Measurements from ENCODE around the gene KISS1. TPM values are rescaled to one million over a fixed set of nuclear protein-coding genes. Genes with fewer than 3 reads are reported as not detected.

Gene KISS1
- total and polyA plus RNA-seq, 12 donors, result not detected

DNA sequence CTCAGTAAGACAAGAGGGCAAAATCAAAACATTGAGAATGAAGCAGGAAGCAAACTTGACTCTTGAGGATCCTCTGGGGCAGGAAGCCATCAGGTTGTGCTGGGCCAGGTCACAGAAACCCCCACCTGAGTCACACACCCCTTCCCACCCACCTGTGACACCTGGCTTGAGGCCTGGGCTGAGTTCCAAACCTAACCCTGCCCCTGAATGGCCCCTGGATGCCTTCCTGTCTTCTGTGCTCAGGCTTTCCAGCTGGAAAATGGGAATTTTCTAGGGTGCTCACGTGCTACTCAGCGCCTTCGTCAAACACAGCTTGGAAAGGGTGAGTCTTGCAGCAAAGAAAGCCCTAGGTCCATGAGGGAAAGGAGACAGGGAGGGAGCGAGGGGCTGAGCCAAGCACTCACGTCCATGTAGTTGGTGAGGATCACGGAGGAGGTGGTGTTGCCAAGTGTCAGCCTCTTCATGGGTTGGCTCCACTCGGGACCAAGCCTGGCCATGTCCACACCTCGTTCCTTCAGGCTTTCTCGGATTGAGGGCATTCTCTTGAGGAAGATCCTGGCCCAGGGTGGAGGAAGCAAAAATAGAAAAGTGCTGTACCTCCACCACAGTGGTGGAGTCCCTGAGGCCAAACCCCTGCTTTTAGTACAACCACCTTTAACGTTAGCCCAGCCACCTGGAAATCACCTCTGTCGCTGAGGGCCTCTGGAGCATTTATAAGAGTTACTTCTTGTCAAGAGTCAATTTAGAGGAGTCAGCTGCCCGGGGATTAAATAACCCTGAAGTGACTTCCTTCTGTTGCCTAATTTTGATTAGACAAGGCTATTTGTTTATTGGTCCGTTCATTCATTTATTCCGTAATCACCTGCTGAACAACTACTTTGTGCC, 34.4 kb downstream of the KISS1 start:
- Histone ChIP-seq H3K4me3 (no peak overlapping the region), H3K27ac (no peak overlapping the region), H3K4me1 (peaks cover 0 to 6% (median 0%) of the 10 kb centered on the region in 9 donors), H3K27me3 (peaks cover 0 to 25% (median 10%) of the 10 kb centered on the region in 7 donors), H3K36me3 (no peaks in the 10 kb centered on the region), H3K9me3 (no peaks in the 10 kb centered on the region)
- TF ChIP-seq, protein P1, sequence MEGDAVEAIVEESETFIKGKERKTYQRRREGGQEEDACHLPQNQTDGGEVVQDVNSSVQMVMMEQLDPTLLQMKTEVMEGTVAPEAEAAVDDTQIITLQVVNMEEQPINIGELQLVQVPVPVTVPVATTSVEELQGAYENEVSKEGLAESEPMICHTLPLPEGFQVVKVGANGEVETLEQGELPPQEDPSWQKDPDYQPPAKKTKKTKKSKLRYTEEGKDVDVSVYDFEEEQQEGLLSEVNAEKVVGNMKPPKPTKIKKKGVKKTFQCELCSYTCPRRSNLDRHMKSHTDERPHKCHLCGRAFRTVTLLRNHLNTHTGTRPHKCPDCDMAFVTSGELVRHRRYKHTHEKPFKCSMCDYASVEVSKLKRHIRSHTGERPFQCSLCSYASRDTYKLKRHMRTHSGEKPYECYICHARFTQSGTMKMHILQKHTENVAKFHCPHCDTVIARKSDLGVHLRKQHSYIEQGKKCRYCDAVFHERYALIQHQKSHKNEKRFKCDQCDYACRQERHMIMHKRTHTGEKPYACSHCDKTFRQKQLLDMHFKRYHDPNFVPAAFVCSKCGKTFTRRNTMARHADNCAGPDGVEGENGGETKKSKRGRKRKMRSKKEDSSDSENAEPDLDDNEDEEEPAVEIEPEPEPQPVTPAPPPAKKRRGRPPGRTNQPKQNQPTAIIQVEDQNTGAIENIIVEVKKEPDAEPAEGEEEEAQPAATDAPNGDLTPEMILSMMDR (IDR thresholded peaks at IDR 0.05), result no peak
- DNase-seq (no peak), ATAC-seq (no peak)
- 66 to 70% methylated on average over 14 of the region's 14 CpGs for WGBS, 2 donors
- intact Hi-C loops (cut with DNase I), result loop anchor here (1.0 to 10.0 kb wide), 13 partner anchors 35 to 343 kb away; partner anchors contain the start of gene KISS1 (in 1 of the 10)

DNA sequence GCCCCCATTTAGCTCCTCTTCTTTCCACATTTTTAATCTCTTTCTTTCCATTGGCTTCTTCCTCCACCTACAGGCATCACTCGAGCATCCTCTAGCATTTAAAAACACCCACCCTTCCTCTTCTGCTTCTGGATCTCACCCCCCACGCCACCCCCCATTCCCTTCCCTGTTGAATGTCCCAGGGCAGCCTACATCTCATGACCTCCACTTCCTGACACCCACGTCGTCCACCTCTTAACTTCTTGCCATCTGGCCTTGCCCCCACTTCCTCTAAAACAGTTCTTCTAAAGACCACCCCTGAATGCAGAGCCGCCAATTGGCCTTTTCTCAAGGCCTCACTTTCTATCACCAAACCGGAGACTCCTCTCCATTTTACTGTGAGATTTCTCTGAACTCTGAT, 38.3 kb downstream of the KISS1 start:
- ATAC-seq, result no peak
- TF ChIP-seq, protein P1 (IDR thresholded peaks at IDR 0.05), result no peak
- intact Hi-C loops (cut with DNase I), result no loop called here
- peaks cover 0 to 22% (median 10%) of the 10 kb centered on the region in 7 donors for H3K27me3 ChIP-seq
- peaks cover 0 to 6% (median 0%) of the 10 kb centered on the region in 9 donors for H3K4me1 ChIP-seq
- WGBS, 2 donors, result 63 to 69% methylated on average over 6 of the region's 6 CpGs
- H3K27ac ChIP-seq, result no peak overlapping the region
- no peaks in the 10 kb centered on the region for H3K36me3 ChIP-seq
- no peak overlapping the region for H3K4me3 ChIP-seq
- no peak for DNase-seq
- H3K9me3 ChIP-seq, result no peaks in the 10 kb centered on the region

DNA sequence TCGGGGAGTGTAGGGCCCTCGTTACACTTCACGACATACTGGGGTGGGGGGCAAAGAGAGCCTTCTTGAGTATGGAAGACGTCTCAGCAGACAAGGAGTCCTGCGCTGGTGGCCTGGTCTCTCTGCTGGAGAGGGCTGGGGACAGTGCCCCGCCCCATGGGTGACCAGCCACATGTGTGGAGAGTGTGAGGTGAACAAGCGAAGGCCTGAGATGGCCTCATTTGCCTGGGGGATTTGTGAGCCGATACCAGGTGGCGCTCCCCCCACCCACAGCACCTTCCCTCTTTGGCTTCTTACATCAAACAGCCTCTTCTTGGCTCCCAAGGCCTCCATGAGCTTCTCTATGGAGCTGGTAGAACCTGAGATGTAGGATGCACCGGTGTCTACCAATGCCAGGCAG, 40.4 kb downstream of the KISS1 start:
- ATAC-seq, result no peak
- Histone ChIP-seq H3K36me3 (no peaks in the 10 kb centered on the region), H3K4me3 (no peak overlapping the region), H3K27ac (no peak overlapping the region), H3K9me3 (no peaks in the 10 kb centered on the region), H3K4me1 (peaks cover 0 to 19% (median 10%) of the 10 kb centered on the region in 9 donors), H3K27me3 (peaks cover 0 to 23% (median 0%) of the 10 kb centered on the region in 7 donors)
- DNase-seq, result no peak
- intact Hi-C loops (cut with DNase I), result no loop called here
- TF ChIP-seq, protein P1 (IDR thresholded peaks at IDR 0.05), result no peak
- WGBS, 2 donors, result 90 to 94% methylated on average over 10 of the region's 10 CpGs

DNA sequence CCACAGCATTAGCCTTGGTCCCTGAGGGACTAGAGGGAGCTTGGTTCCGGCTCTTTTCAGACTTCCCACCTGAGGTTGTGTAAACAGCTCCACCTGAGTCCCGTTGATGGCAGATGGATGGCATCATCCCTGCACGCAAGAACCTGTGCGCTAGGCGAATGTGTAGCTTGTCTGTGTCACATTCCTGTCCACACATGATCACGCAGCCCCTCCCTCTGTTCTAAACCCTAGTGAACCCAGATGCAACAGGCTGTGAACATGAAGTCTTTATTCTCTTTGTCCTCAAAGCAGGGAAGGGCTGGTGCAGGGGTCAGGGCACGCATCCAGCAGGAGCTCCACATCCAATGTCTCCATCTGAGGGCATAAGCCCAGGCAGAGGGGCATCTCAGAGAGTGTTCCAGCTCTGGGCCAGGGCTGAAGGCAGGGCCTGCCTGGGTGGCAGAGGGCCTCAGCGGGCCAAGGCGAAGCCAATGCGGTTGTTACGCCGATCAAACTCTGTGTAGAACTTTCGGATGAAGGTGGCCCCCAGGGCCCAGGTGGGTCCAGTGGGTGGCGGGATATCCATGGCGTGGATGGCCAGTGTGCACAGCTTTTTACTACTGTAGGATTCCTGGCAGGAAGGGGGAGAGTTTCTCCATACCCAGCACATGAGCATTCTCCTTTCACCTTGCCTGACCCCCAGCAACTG, 41.6 kb downstream of the KISS1 start:
- intact Hi-C loops (cut with DNase I), result no loop called here
- TF ChIP-seq, protein P1 (IDR thresholded peaks at IDR 0.05), result no peak
- ATAC-seq (no peak), DNase-seq (no peak)
- H3K9me3 ChIP-seq, result no peaks in the 10 kb centered on the region
- no peak overlapping the region for H3K27ac ChIP-seq
- H3K4me1 ChIP-seq, result peaks cover 0 to 24% (median 10%) of the 10 kb centered on the region in 9 donors
- 92% methylated on average over 15 of the region's 15 CpGs for WGBS, 2 donors
- H3K36me3 ChIP-seq, result no peaks in the 10 kb centered on the region
- H3K27me3 ChIP-seq, result peaks cover 0 to 27% (median 0%) of the 10 kb centered on the region in 7 donors
- no peak overlapping the region for H3K4me3 ChIP-seq
